Mesodermal cell (in vitro differentiated cells): ENCODE data around the gene DUS3L.
"Not testable (repeated sequence)": the region's sequence is repeated elsewhere in the genome, so short reads cannot be mapped to it uniquely, and the experiment has no call there.

ENCODE experiments used
- H3K27ac ChIP-seq: 2 replicates; pipeline ENCODE4 v1.7.0; 2013; ENCODE audit warnings: mild to moderate bottlenecking, low read depth, low read length, moderate library complexity; ENCODE audit not compliant: severe bottlenecking
- H3K36me3 ChIP-seq: 2 replicates; pipeline ENCODE4 v1.7.1; 2013; ENCODE audit warnings: mild to moderate bottlenecking, low read length, moderate library complexity; ENCODE audit not compliant: control insufficient read depth, insufficient read depth
- H3K4me1 ChIP-seq: one replicate; pipeline ENCODE4 v1.7.1; 2013; ENCODE audit warnings: mild to moderate bottlenecking, low read length; ENCODE audit not compliant: insufficient read depth, control insufficient read depth, poor library complexity, severe bottlenecking
- H3K4me3 ChIP-seq: 2 replicates; pipeline ENCODE4 v1.7.0; 2013; ENCODE audit warnings: low read length, control low read depth, mild to moderate bottlenecking; ENCODE audit not compliant: insufficient read depth, poor library complexity, severe bottlenecking; ENCODE audit errors: extremely low read depth
- H3K9me3 ChIP-seq: 2 replicates; pipeline ENCODE4 v1.7.1; 2013; ENCODE audit warnings: mild to moderate bottlenecking, low read length, moderate library complexity; ENCODE audit not compliant: control insufficient read depth
- WGBS, 2 experiments: methylation state at CpG; one replicate each; pipeline ENCODE4 v1.1.5; 2013; ENCODE audit warnings: missing lambda C conversion rate in 2 of 2; ENCODE audit not compliant: insufficient coverage in 2 of 2; 5-methylcytosine and 5-hydroxymethylcytosine counted together

DUS3L gene

DNA sequence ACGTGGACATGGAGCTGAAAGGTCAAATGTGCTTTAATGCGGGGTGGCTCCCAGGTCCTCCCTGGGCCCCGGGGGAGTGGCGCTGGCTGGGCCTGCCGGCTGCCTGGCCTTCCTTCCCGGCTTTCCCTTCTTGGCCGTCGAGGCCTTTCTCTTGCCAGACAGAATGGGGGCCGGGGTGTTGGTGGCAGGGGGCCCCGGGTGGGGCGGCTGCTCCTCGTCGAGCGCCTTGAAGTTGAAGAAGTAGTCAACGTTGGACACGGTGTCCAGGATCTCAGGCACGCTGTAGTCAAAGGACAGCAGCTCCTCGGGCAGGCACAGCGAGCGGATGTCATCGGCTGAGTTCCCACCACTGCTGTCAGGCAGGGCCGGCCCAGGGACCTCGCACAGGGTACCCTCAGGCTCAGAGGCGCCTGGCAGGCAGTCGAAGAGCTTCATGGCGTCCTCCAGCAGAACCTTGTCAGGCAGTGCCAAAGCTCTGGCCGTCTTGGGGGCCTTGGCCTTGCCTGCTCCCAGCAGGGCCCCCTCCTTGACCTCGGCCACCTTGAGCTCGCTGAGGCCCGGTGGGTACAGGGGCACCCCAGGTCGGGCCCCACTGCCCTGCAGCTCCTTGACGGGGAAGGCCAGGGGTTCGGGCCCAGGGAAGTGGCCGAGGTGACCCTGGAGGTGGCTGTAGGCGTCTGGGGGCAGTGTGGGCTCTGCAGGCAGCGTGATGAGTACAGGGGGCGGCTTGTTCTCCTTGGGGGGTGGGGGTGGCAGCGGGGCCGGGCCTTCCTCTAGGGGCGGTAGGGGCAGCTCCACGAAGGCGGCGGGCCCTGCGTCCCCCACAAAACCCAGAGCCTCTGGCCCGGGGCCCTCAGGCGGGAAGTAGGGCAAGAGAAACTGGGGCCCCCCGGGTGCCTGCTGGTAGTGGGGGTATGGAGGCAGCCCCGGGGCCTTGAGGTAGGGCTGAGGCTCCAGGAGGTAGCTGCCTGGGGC lies 7.7 kb downstream of the DUS3L start:
- Histone ChIP-seq H3K4me3 (no peak overlapping the region), H3K27ac (no peak overlapping the region), H3K4me1 (no peaks in the 10 kb centered on the region), H3K36me3 (peaks cover 48% of the 10 kb centered on the region), H3K9me3 (no peaks in the 10 kb centered on the region)
- WGBS, 2 experiments: 94 to 95% methylated on average over 37 to 41 of the region's 48 CpGs

DNA sequence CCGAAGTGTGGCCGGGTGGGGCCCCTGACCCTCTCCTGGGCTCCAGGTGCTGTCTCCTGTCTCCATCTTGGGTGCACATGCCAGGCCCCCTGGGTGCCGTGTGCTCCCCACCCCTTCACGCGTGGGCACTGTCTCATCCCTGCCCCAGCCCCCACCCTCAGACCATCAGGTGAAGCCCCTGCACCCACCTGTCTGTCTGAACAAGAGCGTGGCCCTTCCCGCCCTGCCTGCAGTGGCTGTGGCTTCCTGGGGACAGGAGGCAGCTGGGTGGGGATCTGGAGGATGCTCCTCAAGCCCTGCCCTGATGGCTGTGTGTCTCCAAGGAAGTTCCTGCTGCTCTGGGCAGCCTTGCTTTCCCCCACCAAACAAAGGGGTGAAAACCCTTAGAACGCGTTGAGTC lies 8.6 kb downstream of the DUS3L start:
- Histone ChIP-seq H3K4me3 (no peak overlapping the region), H3K27ac (no peak overlapping the region)
- 92 to 95% methylated on average over 6 to 7 of the region's 9 CpGs for WGBS, 2 experiments

DNA sequence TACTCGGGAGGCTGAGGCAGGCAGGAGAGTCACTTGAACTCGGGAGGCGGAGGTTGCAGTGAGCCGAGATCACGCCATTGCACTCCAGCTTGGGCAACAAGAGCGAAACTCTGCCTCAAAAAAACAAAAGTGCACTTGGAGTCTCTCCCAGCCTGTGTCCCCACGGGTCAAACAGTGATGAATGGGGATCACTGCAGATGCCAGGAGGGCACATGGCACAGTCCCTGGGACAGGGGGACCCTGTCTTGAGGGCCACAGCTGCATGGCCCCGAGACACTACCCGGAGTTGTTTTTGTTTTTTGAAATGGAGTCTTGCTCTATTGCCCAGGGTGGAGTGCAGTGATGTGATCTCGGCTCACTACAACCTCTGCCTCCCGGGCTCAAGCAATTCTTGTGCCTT lies 10.0 kb downstream of the DUS3L start:
- H3K9me3 ChIP-seq, H3K27ac ChIP-seq, H3K4me3 ChIP-seq, H3K4me1 ChIP-seq: not testable (repeated sequence)
- H3K36me3 ChIP-seq: peaks cover 25% of the 10 kb centered on the region
- WGBS, 2 experiments: 96 to 97% methylated on average over 8 to 11 of the region's 11 CpGs

More for the DNA sequence above, 8.6 kb downstream of the DUS3L start:
- H3K36me3 ChIP-seq: peaks cover 39% of the 10 kb centered on the region
- H3K4me1 ChIP-seq: no peaks in the 10 kb centered on the region
- no peaks in the 10 kb centered on the region for H3K9me3 ChIP-seq

DNA sequence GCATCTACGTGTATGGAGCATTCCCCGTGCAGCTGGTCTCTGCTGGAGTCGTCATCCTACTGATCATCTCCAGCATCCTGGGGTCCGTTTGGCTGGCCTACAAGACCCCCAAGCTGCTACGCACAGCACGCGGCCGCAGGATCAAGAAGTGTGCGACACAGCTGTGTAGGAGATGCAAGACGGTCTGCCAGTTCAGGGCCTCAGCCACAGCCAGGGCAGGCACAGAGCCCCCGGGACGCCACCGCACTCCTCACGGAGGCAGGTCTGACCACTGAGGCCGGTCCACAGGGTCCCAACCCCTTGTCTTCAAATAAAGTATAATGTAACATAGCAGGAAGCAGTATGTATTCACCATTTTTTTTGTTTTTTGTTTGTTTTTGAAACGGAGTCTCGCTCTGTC lies 12.6 kb downstream of the DUS3L start:
- Histone ChIP-seq H3K27ac (no peak overlapping the region), H3K4me3 (no peak overlapping the region), H3K4me1 (no peaks in the 10 kb centered on the region), H3K9me3 (no peaks in the 10 kb centered on the region), H3K36me3 (peaks cover 4% of the 10 kb centered on the region)
- WGBS, 2 experiments: 92% methylated on average over 10 to 15 of the region's 17 CpGs

DNA sequence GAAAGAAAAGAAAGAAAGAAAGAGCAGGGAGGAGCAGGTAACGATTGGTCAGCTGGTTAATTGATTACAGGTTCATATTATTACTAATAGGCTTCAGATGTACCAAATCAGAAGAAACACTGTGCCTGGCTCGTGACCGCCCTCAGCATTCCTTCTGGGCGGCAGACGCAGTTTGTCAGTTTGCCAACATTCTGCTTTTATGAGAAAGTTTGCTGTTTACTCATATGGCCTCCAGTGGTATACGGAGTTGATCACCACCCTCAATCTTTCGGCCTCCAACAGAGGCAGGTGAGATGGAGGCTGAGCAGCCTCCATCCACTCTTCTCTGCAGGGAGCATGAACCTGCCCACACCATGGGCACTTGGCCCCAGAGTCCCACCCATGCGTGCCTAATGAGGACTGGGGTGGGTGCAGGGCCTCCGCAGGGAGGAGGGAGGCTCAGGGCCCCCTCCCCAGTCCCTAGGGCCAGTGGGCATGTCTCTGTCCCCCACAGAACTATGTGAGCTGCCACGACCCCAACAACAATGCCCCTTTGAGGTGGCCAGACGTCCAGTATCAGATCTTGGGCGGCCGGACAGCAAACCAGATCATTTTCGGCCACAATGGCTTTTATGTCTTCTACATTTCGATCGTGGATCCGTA lies 15.2 kb downstream of the DUS3L start:
- Histone ChIP-seq H3K4me3 (no peak overlapping the region), H3K36me3 (no peaks in the 10 kb centered on the region), H3K27ac (no peak overlapping the region), H3K9me3 (no peaks in the 10 kb centered on the region), H3K4me1 (no peaks in the 10 kb centered on the region)
- WGBS, 2 experiments: 85 to 89% methylated on average over 14 to 16 of the region's 17 CpGs

DNA sequence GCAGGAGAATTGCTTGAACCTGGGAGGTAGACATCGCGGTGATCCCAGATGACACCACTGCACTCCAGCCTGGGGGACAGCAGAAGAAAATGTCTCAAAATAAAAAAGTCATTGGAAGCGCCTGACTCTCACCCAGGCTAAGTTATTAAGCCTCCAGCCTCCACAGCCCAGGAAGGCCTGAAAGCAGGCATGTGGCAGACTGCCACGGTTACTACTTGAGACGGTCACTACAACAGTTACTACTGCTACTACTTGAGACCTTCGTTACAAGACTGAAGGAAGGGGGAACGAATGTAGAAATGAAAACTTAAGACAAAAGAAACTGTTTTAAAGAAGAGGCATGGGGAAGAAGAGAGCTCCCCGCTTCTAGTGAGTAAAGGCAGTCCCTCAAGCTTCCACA lies 16.0 kb downstream of the DUS3L start:
- no peaks in the 10 kb centered on the region for H3K36me3 ChIP-seq
- no peaks in the 10 kb centered on the region for H3K4me1 ChIP-seq
- H3K9me3 ChIP-seq: no peaks in the 10 kb centered on the region
- no peak overlapping the region for H3K4me3 ChIP-seq
- H3K27ac ChIP-seq: no peak overlapping the region
- 87 to 95% methylated on average over 5 to 6 of the region's 8 CpGs for WGBS, 2 experiments

DNA sequence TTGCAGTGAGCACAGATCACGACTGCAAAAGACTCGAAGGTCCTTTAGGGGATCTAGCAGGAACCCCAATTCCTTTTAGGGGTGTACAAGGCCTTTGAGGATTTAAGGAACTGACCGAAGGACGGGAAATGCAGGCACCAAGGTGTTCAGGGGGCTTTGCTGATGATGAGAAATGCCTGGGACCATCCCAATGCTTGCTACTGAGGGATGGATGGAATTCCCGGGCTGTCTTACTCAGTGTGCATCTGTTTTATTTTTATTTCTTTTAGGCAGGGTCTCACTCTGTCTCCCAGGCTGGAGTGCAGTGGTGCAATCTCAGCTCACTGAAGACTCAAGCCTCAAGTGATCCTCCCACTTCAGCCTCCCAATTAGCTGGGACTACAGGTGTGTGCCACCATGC lies 17.7 kb downstream of the DUS3L start:
- no peaks in the 10 kb centered on the region for H3K9me3 ChIP-seq
- H3K36me3 ChIP-seq: no peaks in the 10 kb centered on the region
- no peak overlapping the region for H3K4me3 ChIP-seq
- WGBS, 2 experiments: 97 to 98% methylated on average over 4 to 5 of the region's 5 CpGs
- H3K27ac ChIP-seq: no peak overlapping the region
- no peaks in the 10 kb centered on the region for H3K4me1 ChIP-seq

DNA sequence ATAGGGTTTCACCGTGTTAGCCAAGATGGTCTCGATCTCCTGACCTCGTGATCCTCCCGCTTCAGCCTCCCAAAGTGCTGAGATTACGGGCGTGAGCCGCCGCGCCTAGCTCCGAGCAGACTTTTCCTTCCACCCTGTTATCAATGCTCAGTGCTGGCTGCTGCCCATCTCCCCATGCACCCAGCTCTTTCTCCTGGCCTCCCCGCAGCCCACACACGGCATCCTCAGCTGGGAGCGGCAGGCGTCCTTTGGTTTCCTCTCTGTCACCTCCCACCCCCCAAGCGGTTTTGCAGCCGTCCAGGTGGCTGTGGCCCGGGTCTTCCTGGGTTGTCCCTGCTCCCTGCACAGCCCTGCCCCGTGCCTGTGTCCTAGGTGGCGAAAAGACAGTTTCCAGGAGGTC lies 18.5 kb downstream of the DUS3L start:
- Histone ChIP-seq H3K36me3 (no peaks in the 10 kb centered on the region), H3K4me3 (no peak overlapping the region), H3K27ac (no peak overlapping the region), H3K9me3 (no peaks in the 10 kb centered on the region), H3K4me1 (no peaks in the 10 kb centered on the region)
- WGBS, 2 experiments: 96 to 97% methylated on average over 17 to 19 of the region's 19 CpGs

DNA sequence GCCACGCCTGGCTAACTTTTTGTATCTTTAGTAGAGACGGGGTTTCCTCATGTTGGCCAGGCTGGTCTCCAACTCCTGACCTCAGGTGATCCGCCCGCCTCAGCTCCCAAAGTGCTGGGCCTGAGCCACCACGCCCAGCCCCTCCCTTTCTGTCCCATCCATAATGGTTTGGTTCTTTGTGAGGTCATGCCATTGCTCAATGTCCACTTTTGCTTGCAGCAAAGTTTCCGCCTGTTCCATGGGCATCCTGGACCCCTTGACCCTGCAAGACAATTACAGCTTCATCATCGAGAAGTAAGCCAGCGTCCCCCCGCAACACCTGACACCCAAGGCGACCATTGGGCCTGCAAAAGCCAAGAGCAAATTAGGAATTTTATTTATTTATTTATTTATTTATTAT lies 23.0 kb downstream of the DUS3L start:
- no peaks in the 10 kb centered on the region for H3K36me3 ChIP-seq
- no peak overlapping the region for H3K27ac ChIP-seq
- H3K9me3 ChIP-seq: no peaks in the 10 kb centered on the region
- no peaks in the 10 kb centered on the region for H3K4me1 ChIP-seq
- 94 to 97% methylated on average over 6 to 8 of the region's 10 CpGs for WGBS, 2 experiments
- H3K4me3 ChIP-seq: no peak overlapping the region

DNA sequence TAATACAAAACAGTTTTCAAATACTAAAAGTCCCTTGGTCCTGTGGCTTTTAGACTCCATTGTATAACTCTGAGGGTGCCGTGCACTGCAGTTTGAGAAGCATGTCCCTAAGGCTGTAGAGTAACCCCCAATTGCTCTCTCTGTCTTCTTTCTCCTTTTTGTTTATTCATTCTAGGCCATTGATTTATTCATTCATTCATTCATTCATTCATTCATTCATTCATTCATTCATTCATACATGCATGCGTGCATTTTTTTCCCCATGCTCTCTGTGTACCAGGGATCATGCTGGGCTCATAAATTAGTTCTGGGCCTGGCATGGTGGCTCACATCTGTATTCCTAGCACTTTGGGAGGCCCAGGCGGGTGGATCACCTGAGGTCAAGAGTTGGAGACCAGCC lies 25.7 kb downstream of the DUS3L start:
- Histone ChIP-seq H3K4me3 (no peak overlapping the region), H3K27ac (no peak overlapping the region), H3K36me3 (no peaks in the 10 kb centered on the region), H3K9me3 (no peaks in the 10 kb centered on the region), H3K4me1 (no peaks in the 10 kb centered on the region)
- WGBS, 2 experiments: 86 to 100% methylated on average over 2 to 3 of the region's 3 CpGs
